Activated gamma-delta T cell treated with Interleukin-2 at 50 U/mL for 16 hours (primary cell): ENCODE data around the gene FXN.
A peak's percentile ranks its signal among the peaks of the same experiment; 100 is the strongest.
"Not testable (repeated sequence)": the region's sequence is repeated elsewhere in the genome, so short reads cannot be mapped to it uniquely, and the experiment has no call there.

Source experiments
- DNase-seq: peaks from one replicate; pipeline ENCODE4 v3.0.0-alpha.2; 2020

Gene FXN

GRCh38 chr9:69107771-69108170 is 72.2 kb downstream of the FXN start:
- no peak for DNase-seq

- DNase-seq, result not testable (repeated sequence)
These were observed 73.2 kb downstream of the FXN start for GRCh38 chr9:69108706-69109105.

- no peak for DNase-seq
These were observed 73.6 kb downstream of the FXN start for GRCh38 chr9:69109152-69109551.

- DNase-seq, result not testable (repeated sequence)
These were observed 77.1 kb downstream of the FXN start for GRCh38 chr9:69112646-69113045.

- DNase-seq, result no peak
These were observed 80.1 kb downstream of the FXN start for GRCh38 chr9:69115621-69116020.

GRCh38 chr9:69118656-69119055 is 83.1 kb downstream of the FXN start:
- no peak for DNase-seq

- no peak for DNase-seq
These were observed 85.0 kb downstream of the FXN start for GRCh38 chr9:69120380-69121154.

GRCh38 chr9:69121155-69122081 is 85.9 kb downstream of the FXN start:
- no peak for DNase-seq

- peak; percentile 10 for DNase-seq
These were observed 86.6 kb downstream of the FXN start for GRCh38 chr9:69122082-69122548.

GRCh38 chr9:69122549-69123141 is 87.1 kb downstream of the FXN start:
- DNase-seq, result no peak

- no peak for DNase-seq
These were observed 95.2 kb downstream of the FXN start for GRCh38 chr9:69130456-69131441.

GRCh38 chr9:69131682-69132081 is 96.1 kb downstream of the FXN start:
- DNase-seq, result no peak

- no peak for DNase-seq
These were observed 96.8 kb downstream of the FXN start for GRCh38 chr9:69132361-69132760.

GRCh38 chr9:69134412-69134811 is 98.9 kb downstream of the FXN start:
- no peak for DNase-seq

GRCh38 chr9:69136185-69136584 is 100.6 kb downstream of the FXN start:
- DNase-seq, result no peak

- DNase-seq, result no peak
These were observed 101.2 kb downstream of the FXN start for GRCh38 chr9:69136779-69137178.

GRCh38 chr9:69137311-69137710 is 101.8 kb downstream of the FXN start:
- DNase-seq, result no peak

- DNase-seq, result no peak
These were observed 104.0 kb downstream of the FXN start for GRCh38 chr9:69139596-69139995.

GRCh38 chr9:69140123-69140735 is 104.7 kb downstream of the FXN start:
- DNase-seq, result no peak

GRCh38 chr9:69141851-69142250 is 106.3 kb downstream of the FXN start:
- DNase-seq, result no peak

GRCh38 chr9:69143291-69143690 is 107.7 kb downstream of the FXN start:
- no peak for DNase-seq
